SK-N-MC (cell line): ENCODE measurements around the gene BEND2.

Experiments
- EZH2 ChIP-seq: fragments of 200-600 bp; sonication (generic); IDR thresholded peaks from one replicate; pipeline ENCODE4 v1.6.1; 2017; ENCODE audit warnings: antibody characterized with exemption
- POLR2AphosphoS5 ChIP-seq: IDR thresholded peaks from 2 replicates; pipeline ENCODE4 v1.6.1; 2012; ENCODE audit warnings: mild to moderate bottlenecking, low read depth, low read length, borderline replicate concordance

DNA sequence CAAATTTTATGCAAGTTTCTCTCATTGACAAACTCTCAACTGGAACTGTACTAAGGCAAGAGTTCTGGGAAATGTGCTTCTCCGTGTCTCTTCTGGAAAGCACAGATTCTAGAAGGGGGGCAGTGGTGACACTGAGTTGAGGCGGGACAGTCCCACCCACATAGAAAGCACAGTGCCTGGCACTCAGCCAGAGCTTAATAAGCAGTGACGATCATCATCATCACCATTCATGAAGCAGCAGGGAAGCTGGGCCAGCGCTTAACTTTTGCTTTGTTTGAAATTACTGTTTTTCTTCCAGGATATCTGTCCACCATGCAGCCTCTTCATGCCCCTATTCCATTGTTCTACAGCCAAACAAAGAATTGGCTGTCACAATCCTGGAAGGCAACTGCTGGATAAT lies 60.3 kb downstream of the BEND2 start:
- TF ChIP-seq POLR2AphosphoS5, result no peak
- TF ChIP-seq EZH2, result no peak
